Mesothelial cell of epicardium (in vitro differentiated cells): Measurements from ENCODE around the gene CHST3. TPM values are rescaled to one million over a fixed set of nuclear protein-coding genes. Genes with fewer than 3 reads are reported as not detected.
A peak's percentile ranks its signal among the peaks of the same experiment; 100 is the strongest.

Experiments used
- DNase-seq, 2 experiments: peaks; one replicate each; pipeline ENCODE4 v3.0.0; 2021; ENCODE audit warnings: low spot score in 2 of 2; ENCODE audit not compliant: unreplicated experiment in 2 of 2
- H3K27ac Mint-ChIP-seq: 2 replicates; pipeline ENCODE4 v1.8.0; 2021; ENCODE audit warnings: mixed read lengths
- H3K27me3 Mint-ChIP-seq: 2 replicates; pipeline ENCODE4 v1.8.0; 2021; ENCODE audit warnings: low read depth, mixed read lengths
- H3K36me3 Mint-ChIP-seq: 2 replicates; pipeline ENCODE4 v1.8.0; 2021; ENCODE audit warnings: mixed read lengths
- H3K4me1 Mint-ChIP-seq: 2 replicates; pipeline ENCODE4 v1.8.0; 2021; ENCODE audit warnings: mixed read lengths
- H3K4me3 Mint-ChIP-seq: 2 replicates; pipeline ENCODE4 v1.8.0; 2021; ENCODE audit warnings: mild to moderate bottlenecking, moderate library complexity, mixed read lengths
- H3K9me3 Mint-ChIP-seq: 2 replicates; pipeline ENCODE4 v1.8.0; 2021; ENCODE audit warnings: mixed read lengths
- total RNA-seq: library from RNA; stranded (reverse); gene quantifications from 3 replicates; pipeline ENCODE4 v1.2.1, GENCODE V29; 2021
- TF ChIP-seq, protein P1 (sequence below): fragments of 200-600 bp; sonication (generic); IDR thresholded peaks from one replicate; pipeline ENCODE4 v1.5.0; 2021; ENCODE audit warnings: antibody characterized with exemption; ENCODE audit not compliant: unreplicated experiment

The CHST3 gene
- total RNA-seq, 1 donor from 2014 or later = 27.6 TPM

- Mint-ChIP-seq H3K9me3 (no peaks in the 10 kb centered on the region), H3K27ac (no peak overlapping the region), H3K27me3 (no peaks in the 10 kb centered on the region), H3K36me3 (peaks cover 11% of the 10 kb centered on the region), H3K4me3 (no peak overlapping the region), H3K4me1 (peaks cover 47% of the 10 kb centered on the region)
- no peak for DNase-seq
- TF ChIP-seq, protein P1, sequence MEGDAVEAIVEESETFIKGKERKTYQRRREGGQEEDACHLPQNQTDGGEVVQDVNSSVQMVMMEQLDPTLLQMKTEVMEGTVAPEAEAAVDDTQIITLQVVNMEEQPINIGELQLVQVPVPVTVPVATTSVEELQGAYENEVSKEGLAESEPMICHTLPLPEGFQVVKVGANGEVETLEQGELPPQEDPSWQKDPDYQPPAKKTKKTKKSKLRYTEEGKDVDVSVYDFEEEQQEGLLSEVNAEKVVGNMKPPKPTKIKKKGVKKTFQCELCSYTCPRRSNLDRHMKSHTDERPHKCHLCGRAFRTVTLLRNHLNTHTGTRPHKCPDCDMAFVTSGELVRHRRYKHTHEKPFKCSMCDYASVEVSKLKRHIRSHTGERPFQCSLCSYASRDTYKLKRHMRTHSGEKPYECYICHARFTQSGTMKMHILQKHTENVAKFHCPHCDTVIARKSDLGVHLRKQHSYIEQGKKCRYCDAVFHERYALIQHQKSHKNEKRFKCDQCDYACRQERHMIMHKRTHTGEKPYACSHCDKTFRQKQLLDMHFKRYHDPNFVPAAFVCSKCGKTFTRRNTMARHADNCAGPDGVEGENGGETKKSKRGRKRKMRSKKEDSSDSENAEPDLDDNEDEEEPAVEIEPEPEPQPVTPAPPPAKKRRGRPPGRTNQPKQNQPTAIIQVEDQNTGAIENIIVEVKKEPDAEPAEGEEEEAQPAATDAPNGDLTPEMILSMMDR = no peak
Measured at GRCh38 chr10:72012796-72013195, 48.6 kb downstream of the CHST3 start.

DNA sequence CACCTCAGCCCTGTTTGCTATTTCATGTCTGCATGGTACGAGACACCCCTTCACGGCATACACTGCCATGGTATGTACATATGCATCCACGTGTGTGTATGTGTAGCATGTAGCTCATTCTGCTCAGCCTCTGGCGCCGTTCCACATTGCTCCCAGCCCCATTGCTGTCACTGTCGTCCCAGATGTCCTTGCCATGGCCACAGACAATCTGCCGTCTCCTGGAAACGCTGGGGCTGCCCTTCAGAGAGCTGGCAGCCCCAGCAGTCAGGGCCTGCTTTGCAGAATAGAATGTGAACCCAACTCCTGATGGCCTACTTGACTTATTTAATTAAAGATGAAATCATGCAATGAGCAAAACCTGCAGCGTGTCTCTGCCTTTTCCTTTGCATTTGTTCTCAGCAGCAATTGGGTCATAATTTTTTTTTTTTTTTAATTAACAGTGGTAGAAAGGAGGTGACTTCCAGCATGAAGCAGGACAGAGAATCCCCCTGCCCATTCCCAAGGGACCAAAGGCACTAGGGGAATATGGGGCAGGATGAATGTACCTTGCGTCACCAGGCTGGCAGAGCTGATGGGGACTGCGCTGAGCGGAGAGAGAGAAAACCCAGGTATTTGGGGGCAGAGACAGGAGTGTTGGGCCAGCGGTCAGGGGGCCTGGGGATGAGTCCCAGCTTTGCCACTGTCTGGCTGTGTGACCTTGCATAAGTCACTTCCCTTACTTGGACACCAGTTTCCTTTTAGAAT, 49.2 kb downstream of the CHST3 start:
- DNase-seq = no peak
- H3K4me3 Mint-ChIP-seq = no peak overlapping the region
- H3K27me3 Mint-ChIP-seq = no peaks in the 10 kb centered on the region
- H3K36me3 Mint-ChIP-seq = peaks cover 11% of the 10 kb centered on the region
- no peak overlapping the region for H3K27ac Mint-ChIP-seq
- no peaks in the 10 kb centered on the region for H3K9me3 Mint-ChIP-seq
- peaks cover 53% of the 10 kb centered on the region for H3K4me1 Mint-ChIP-seq
- TF ChIP-seq, protein P1 = no peak

DNA sequence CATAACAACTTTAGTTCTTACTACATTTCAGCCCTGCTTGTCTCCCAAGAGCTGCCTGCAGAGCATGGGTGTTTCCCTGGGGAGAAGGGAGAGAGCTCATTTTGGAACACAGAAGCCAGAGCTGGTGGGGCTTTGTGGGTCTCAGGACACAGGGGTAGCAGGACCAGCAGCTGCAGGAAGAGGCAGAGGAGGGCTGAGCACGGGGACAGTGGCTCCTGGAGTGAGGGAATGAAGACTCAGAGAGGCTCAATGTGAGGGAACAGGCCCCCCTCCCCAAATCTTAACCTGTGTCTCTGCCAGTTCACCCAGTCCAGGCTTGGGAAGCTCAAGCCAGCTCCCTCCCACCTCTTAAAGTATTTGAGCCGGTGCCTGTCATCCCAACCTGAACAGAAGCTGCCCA, 50.0 kb downstream of the CHST3 start:
- Mint-ChIP-seq H3K27me3 (no peaks in the 10 kb centered on the region), H3K27ac (peak overlapping the region; percentile 28), H3K4me1 (peaks cover 48% of the 10 kb centered on the region)

GRCh38 chr10:72014785-72015480, 50.7 kb downstream of the CHST3 start:
- Mint-ChIP-seq H3K27me3 (no peaks in the 10 kb centered on the region), H3K4me3 (no peak overlapping the region), H3K4me1 (peaks cover 41% of the 10 kb centered on the region), H3K27ac (peak overlapping the region; percentile 12), H3K9me3 (no peaks in the 10 kb centered on the region), H3K36me3 (peaks cover 9% of the 10 kb centered on the region)
- no peak for DNase-seq
- TF ChIP-seq, protein P1 = no peak

More for the DNA sequence above, 50.0 kb downstream of the CHST3 start:
- TF ChIP-seq, protein P1 = no peak
- DNase-seq = no peak
- H3K4me3 Mint-ChIP-seq = no peak overlapping the region
- peaks cover 9% of the 10 kb centered on the region for H3K36me3 Mint-ChIP-seq
- H3K9me3 Mint-ChIP-seq = no peaks in the 10 kb centered on the region

GRCh38 chr10:72015841-72016240, 51.6 kb downstream of the CHST3 start:
- Mint-ChIP-seq H3K4me3 (no peak overlapping the region), H3K27me3 (no peaks in the 10 kb centered on the region), H3K27ac (peak overlapping the region; percentile 39), H3K36me3 (peaks cover 7% of the 10 kb centered on the region), H3K9me3 (no peaks in the 10 kb centered on the region), H3K4me1 (peaks cover 35% of the 10 kb centered on the region)
- no peak for DNase-seq
- TF ChIP-seq, protein P1 = no peak
